Upper lobe of left lung (tissue), 4 donors: Measurements from ENCODE around the gene PBX3.

ENCODE experiments used
- EP300 ChIP-seq, 4 donors: sonication (generic); formaldehyde crosslinking; IDR thresholded peaks; one replicate each; pipeline ENCODE4 v1.5.1; 2017; ENCODE audit warnings: antibody characterized with exemption in 4 of 4, control low read depth in 2 of 4
- POLR2A ChIP-seq, 4 donors: fragments of 450-650 bp; IDR thresholded peaks; one replicate each; pipeline ENCODE4 v1.5.1; 2016 to 2017; ENCODE audit warnings: antibody characterized with exemption in 4 of 4, mild to moderate bottlenecking in 2 of 4
- POLR2AphosphoS5 ChIP-seq, 2 donors: sonication (generic); formaldehyde crosslinking; IDR thresholded peaks; one replicate each; pipeline ENCODE4 v1.5.1; 2017; ENCODE audit warnings: antibody characterized with exemption in 2 of 2
- TF ChIP-seq, protein P1 (sequence below), 6 experiments: fragments of 450-650 bp in 4 of 6; fragments of 200-600 bp in 2 of 6; sonication (generic) in 2 of 6; IDR thresholded peaks; one replicate each; pipeline ENCODE4 v1.5.1; 2016 to 2019; ENCODE audit warnings: antibody characterized with exemption in 6 of 6

GRCh38 chr9:125919565-125919964, 172.4 kb downstream of the PBX3 start:
- TF ChIP-seq, protein P1, sequence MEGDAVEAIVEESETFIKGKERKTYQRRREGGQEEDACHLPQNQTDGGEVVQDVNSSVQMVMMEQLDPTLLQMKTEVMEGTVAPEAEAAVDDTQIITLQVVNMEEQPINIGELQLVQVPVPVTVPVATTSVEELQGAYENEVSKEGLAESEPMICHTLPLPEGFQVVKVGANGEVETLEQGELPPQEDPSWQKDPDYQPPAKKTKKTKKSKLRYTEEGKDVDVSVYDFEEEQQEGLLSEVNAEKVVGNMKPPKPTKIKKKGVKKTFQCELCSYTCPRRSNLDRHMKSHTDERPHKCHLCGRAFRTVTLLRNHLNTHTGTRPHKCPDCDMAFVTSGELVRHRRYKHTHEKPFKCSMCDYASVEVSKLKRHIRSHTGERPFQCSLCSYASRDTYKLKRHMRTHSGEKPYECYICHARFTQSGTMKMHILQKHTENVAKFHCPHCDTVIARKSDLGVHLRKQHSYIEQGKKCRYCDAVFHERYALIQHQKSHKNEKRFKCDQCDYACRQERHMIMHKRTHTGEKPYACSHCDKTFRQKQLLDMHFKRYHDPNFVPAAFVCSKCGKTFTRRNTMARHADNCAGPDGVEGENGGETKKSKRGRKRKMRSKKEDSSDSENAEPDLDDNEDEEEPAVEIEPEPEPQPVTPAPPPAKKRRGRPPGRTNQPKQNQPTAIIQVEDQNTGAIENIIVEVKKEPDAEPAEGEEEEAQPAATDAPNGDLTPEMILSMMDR (IDR thresholded peaks at IDR 0.05), result no peak
- TF ChIP-seq POLR2AphosphoS5 (IDR thresholded peaks at IDR 0.05) (no peak), POLR2A (IDR thresholded peaks at IDR 0.05) (no peak), EP300 (IDR thresholded peaks at IDR 0.05) (no peak)
